Muscle layer of duodenum (tissue), 2 donors: ENCODE data around the gene CASTOR2.
A peak's percentile ranks its signal among the peaks of the same experiment; 100 is the strongest.
"Not testable (repeated sequence)": the region's sequence is repeated elsewhere in the genome, so short reads cannot be mapped to it uniquely, and the experiment has no call there.

Experiments used
- H3K27ac ChIP-seq: one replicate; pipeline ENCODE4 v1.7.0; 2013; ENCODE audit warnings: mild to moderate bottlenecking, low read length
- H3K27me3 ChIP-seq: one replicate; pipeline ENCODE4 v1.7.0; 2013; ENCODE audit warnings: low read depth, mild to moderate bottlenecking, control low read depth, low read length
- H3K36me3 ChIP-seq, 2 donors: one replicate each; pipeline ENCODE4 v1.7.0; 2013; ENCODE audit warnings: low read length in 2 of 2, control low read depth in 1 of 2, mild to moderate bottlenecking in 1 of 2; ENCODE audit not compliant: insufficient read depth in 2 of 2, control insufficient read depth in 1 of 2
- H3K4me1 ChIP-seq, 2 donors: one replicate each; pipeline ENCODE4 v1.7.0; 2013; ENCODE audit warnings: low read length in 2 of 2, mild to moderate bottlenecking in 2 of 2, control low read depth in 1 of 2, moderate library complexity in 1 of 2; ENCODE audit not compliant: insufficient read depth in 2 of 2, control insufficient read depth in 1 of 2
- H3K4me3 ChIP-seq, 2 donors: one replicate each; pipeline ENCODE4 v1.7.0; 2013; ENCODE audit warnings: low read length in 2 of 2, low read depth in 1 of 2, mild to moderate bottlenecking in 1 of 2
- H3K9me3 ChIP-seq, 2 donors: one replicate each; pipeline ENCODE4 v1.7.0; 2013; ENCODE audit warnings: low read length in 2 of 2, control low read depth in 1 of 2, mild to moderate bottlenecking in 1 of 2; ENCODE audit not compliant: control insufficient read depth in 1 of 2
- donor health status: healthy.

Gene CASTOR2

DNA sequence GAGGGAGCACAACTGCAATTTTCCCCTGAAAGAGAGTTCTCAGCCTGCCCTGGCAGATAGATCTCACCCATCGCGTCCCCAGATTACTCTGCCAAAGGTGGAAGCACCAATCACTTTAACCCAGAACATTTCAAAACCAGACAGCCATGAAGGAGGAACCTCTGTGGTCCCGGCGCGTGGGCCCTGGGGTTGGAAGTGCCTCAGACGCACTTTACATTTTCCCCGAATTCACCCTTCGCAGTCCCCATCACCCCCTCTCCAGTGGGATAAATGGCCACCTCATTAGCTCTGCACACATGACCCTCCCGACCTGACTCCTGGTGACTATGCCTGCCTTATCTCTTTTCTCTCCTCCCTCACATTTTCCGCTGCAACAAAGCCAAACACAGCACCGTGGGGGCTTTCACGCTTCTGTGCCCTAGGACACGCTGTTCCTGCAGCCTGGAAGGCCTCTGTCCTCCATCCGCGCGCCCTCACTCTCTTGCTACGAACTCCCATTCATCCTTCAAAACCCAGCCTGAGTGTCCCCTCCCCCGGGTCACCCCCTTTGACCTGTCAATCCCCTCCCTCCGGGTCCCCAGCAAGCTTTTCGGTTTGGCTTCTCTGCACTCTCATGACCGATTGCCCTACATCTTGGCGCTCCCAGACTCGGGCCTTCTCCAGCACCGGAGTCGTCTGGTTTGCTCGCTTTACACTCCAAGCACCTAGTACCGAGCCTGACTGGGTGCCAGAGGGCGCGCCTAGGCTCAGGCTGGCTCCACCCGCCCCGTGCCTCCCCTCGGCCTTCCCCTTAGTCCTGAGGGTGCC is 598 bp upstream of the CASTOR2 start:
- peak overlapping the region in 1 of 2 donors; percentile 45 for H3K4me3 ChIP-seq
- H3K4me1 ChIP-seq, H3K36me3 ChIP-seq, H3K27ac ChIP-seq, H3K9me3 ChIP-seq, H3K27me3 ChIP-seq: not testable (repeated sequence)

- not testable (repeated sequence) for H3K27ac ChIP-seq, H3K9me3 ChIP-seq, H3K36me3 ChIP-seq, H3K4me1 ChIP-seq, H3K27me3 ChIP-seq, H3K4me3 ChIP-seq
These were observed 1.8 kb downstream of the CASTOR2 start for GRCh38 chr7:74966208-74966854.

DNA sequence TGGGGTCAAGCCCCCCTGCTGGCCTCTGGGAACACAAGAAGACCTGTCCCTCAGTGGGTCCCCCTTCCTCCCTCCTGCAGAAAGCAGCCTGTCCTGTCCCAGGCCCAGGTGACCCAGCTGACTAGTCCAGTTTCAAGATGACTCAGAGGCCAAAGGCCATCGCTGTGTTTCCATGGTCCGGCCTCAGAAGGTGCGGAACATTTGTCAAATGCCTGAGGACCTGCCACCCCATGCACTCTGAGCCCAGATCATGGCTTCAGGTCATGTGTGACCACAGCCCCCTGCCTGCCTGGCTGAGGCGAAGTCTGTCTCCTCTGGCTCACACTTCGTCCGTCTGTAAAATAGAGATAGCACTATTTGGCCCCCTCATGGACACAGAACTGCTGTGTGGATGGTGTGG is 2.4 kb downstream of the CASTOR2 start:
- not testable (repeated sequence) for H3K9me3 ChIP-seq, H3K36me3 ChIP-seq, H3K4me1 ChIP-seq, H3K4me3 ChIP-seq, H3K27ac ChIP-seq, H3K27me3 ChIP-seq

DNA sequence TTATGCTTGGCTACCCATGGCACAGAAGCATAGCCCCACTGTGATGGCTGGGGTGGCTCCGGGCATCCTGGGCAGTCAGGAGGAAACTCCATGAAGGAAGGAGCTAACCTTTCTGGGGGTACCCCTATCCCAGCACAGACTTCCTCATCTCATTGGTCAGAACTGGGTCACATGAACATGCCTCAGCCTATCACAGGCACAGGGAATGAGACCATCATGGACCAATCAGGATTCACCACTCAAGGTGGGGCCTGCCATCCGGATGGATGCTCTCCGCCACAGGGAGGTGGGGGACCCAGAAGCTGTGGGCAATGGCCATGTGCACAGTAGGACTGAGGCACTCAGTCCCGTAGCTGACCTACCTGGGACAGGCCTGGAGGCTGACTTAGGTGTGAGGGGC is 6.9 kb downstream of the CASTOR2 start:
- not testable (repeated sequence) for H3K27me3 ChIP-seq, H3K4me3 ChIP-seq, H3K27ac ChIP-seq, H3K4me1 ChIP-seq, H3K9me3 ChIP-seq, H3K36me3 ChIP-seq

GRCh38 chr7:74972377-74972776 is 7.9 kb downstream of the CASTOR2 start:
- not testable (repeated sequence) for H3K4me1 ChIP-seq, H3K4me3 ChIP-seq, H3K27me3 ChIP-seq, H3K27ac ChIP-seq, H3K9me3 ChIP-seq, H3K36me3 ChIP-seq

- H3K4me3 ChIP-seq, result not testable (repeated sequence)
These were observed 11.5 kb downstream of the CASTOR2 start for GRCh38 chr7:74975959-74976358.

GRCh38 chr7:74977523-74977922 is 13.0 kb downstream of the CASTOR2 start:
- H3K27ac ChIP-seq, H3K4me1 ChIP-seq, H3K36me3 ChIP-seq, H3K4me3 ChIP-seq, H3K27me3 ChIP-seq, H3K9me3 ChIP-seq: not testable (repeated sequence)

More at GRCh38 chr7:74975959-74976358, 11.5 kb downstream of the CASTOR2 start:
- H3K9me3 ChIP-seq, H3K27me3 ChIP-seq, H3K36me3 ChIP-seq, H3K4me1 ChIP-seq, H3K27ac ChIP-seq: not testable (repeated sequence)

- H3K4me1 ChIP-seq, H3K27ac ChIP-seq, H3K9me3 ChIP-seq, H3K4me3 ChIP-seq, H3K27me3 ChIP-seq, H3K36me3 ChIP-seq: not testable (repeated sequence)
These were observed 23.9 kb downstream of the CASTOR2 start for GRCh38 chr7:74988436-74988835.

- Histone ChIP-seq H3K4me3 (no peak overlapping the region), H3K27ac (no peak overlapping the region), H3K27me3 (no peaks in the 10 kb centered on the region), H3K4me1 (peaks cover 0 to 7% of the 10 kb centered on the region in 2 donors), H3K36me3 (no peaks in the 10 kb centered on the region), H3K9me3 (no peaks in the 10 kb centered on the region)
These were observed 28.6 kb downstream of the CASTOR2 start for GRCh38 chr7:74993121-74993520.

DNA sequence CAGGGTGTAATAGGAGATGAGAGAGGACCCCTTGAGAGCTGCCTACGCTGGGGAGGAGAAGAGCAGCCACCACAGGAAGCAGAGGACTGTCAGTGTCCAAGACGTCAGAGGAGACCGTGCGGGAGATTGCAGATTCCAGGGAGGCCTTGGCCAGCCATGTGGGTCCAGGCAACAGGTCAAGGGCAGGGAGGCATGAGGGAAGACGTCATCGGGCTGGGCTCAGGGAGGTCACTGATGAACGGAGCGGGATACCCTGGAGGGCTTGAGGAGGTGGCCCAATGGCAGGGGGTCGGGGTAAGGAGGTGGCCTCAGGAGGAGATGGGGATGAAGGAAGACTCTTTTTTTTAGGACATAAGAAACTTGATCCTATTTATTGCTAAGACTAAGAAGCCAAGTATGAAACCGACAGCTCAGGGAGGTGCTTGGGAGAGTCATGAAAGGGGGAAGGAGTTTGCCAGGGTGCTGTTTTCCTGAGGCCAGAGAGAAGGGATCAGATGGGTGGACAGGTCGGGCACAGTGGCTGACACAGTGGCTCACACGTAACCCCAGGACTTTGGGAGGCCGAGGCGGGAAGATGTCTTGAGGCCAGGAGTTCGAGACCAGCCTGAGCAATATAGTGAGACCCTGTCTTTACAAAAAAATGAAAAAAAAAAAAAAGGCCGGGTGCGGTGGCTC is 30.5 kb downstream of the CASTOR2 start:
- not testable (repeated sequence) for H3K4me3 ChIP-seq, H3K27ac ChIP-seq, H3K36me3 ChIP-seq, H3K27me3 ChIP-seq, H3K4me1 ChIP-seq, H3K9me3 ChIP-seq

GRCh38 chr7:74996361-74996760 is 31.9 kb downstream of the CASTOR2 start:
- not testable (repeated sequence) for H3K9me3 ChIP-seq, H3K4me3 ChIP-seq, H3K27me3 ChIP-seq, H3K4me1 ChIP-seq, H3K27ac ChIP-seq, H3K36me3 ChIP-seq
